AG04449 (cell line): ENCODE measurements around the gene PDE9A.

ENCODE experiments used
- CTCF ChIA-PET: fragments of 350-600 bp; formaldehyde crosslinking; extraction: SDS; loops from one replicate; lab custom pipeline; 2021; ENCODE audit warnings: antibody characterized with exemption; lab: Yijun Ruan, JAX
- POLR2A ChIA-PET: fragments of 400-600, 350-600 bp; formaldehyde crosslinking; extraction: SDS; loops from one replicate; lab custom pipeline; 2020; ENCODE audit warnings: antibody characterized with exemption, inconsistent platforms; lab: Yijun Ruan, JAX
- DNase-seq: peaks from one replicate; pipeline ENCODE4 v3.0.0-alpha.2; 2010; ENCODE audit warnings: low read depth, low spot score
- H3K4me3 ChIP-seq: 2 replicates; pipeline ENCODE4 v1.5.1; 2011; ENCODE audit warnings: low read depth, mild to moderate bottlenecking, control low read depth, low read length
- TF ChIP-seq, protein P1 (sequence below): IDR thresholded peaks from one replicate; pipeline ENCODE4 v1.5.1; 2011; ENCODE audit warnings: mild to moderate bottlenecking, moderate library complexity, low read length, control low read depth, inconsistent platforms; ENCODE audit not compliant: insufficient read depth; ENCODE audit errors: missing control alignments

The PDE9A gene

DNA sequence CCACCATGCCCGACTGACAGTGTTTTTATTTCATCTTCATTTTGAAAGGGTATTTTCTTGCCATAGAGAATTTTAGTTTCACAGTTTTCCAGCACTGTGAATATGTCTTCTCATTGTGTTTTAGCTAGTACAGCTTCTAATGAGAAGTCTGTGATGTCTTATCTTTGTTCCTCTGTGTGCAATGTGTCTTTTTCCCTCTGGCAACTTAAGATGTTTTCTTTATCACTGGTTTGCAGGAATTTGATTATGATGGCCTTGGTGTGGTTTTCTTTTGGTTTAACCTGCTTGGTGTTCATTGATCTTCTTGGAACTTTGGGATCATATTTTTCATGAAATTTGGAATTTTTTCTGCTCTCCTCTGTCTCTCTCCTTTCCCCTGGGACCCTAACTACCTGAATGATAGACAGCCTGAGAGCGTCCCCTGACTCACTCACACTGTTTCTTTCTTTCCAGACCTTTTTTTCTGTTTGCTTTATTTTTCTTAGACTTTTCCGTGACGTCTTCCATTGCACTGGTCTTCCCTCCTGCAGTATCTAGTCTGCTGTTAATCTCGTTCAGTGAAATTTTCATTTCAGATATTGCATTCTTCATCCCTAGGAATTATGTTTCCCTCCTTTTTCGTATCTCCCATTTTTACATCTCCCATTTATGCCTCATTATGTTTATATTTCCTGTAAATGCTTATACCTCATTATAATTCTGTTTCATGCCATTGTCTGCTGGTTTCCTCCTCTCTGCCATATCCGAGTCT lies 48.5 kb downstream of the PDE9A start:
- no peak for DNase-seq
- ChIA-PET CTCF (no interaction called here), POLR2A (no interaction called here)
- TF ChIP-seq, protein P1, sequence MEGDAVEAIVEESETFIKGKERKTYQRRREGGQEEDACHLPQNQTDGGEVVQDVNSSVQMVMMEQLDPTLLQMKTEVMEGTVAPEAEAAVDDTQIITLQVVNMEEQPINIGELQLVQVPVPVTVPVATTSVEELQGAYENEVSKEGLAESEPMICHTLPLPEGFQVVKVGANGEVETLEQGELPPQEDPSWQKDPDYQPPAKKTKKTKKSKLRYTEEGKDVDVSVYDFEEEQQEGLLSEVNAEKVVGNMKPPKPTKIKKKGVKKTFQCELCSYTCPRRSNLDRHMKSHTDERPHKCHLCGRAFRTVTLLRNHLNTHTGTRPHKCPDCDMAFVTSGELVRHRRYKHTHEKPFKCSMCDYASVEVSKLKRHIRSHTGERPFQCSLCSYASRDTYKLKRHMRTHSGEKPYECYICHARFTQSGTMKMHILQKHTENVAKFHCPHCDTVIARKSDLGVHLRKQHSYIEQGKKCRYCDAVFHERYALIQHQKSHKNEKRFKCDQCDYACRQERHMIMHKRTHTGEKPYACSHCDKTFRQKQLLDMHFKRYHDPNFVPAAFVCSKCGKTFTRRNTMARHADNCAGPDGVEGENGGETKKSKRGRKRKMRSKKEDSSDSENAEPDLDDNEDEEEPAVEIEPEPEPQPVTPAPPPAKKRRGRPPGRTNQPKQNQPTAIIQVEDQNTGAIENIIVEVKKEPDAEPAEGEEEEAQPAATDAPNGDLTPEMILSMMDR = no peak
- no peak overlapping the region for H3K4me3 ChIP-seq

DNA sequence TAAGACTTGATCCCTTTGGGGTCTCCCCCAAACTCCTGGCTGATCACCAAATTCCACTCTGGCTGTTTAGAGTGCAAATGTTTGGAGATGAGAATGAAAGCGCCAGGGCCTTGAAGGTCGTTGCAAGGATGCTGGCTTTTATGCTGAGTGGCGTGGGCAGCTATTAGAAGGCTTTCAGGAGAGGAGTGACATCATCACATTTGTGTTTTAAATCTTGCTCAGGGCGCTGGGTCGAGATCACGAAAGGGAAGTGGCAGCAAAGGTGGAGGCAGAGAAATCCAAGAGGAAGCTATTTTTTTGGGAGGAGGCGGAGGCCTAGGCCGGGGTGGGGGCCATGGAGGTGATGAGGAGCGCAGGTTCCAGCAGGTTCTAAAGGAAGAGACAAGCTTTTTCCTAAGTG lies 49.3 kb downstream of the PDE9A start:
- H3K4me3 ChIP-seq = no peak overlapping the region
- ChIA-PET POLR2A (no interaction called here), CTCF (no interaction called here)
- TF ChIP-seq, protein P1 = no peak
- no peak for DNase-seq

DNA sequence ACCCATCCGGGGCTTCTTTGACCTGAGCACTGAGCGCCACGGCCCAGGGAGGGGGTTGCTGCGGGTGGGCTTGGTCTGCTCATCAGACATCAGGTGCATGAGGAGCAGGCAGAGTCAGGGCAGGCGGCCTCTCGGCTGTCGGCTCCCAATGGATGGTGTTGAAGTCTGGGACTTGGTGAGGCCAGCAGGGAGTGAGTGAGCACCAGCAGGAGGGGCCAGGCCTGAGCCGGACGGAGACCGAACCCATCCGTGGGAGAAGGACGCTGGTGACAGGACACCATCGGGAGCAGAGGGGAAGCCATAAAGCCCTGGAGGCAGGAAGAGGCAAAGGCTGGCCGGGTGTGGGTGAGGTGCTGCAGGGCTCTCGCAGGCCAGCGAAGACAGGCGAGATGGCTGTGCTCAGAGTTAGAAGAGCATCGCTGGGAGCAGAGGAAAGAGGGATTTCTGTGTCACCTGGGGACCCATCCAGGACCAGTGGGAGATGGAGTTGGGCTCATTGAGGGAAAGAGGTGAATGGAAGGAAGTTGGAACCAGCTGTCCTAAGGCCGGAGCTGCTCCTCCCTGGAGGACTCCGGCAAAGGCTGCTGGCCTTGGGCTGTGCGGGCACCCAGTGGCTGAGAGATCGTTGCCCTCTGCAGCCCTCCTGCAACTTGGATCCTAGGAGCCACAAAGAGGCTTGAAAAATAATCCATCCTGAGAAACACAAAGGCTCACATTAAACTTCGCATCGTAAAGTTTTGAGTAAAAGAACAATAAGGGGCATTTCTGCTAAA lies 49.9 kb downstream of the PDE9A start:
- TF ChIP-seq, protein P1 = no peak
- CTCF ChIA-PET = no interaction called here

DNA sequence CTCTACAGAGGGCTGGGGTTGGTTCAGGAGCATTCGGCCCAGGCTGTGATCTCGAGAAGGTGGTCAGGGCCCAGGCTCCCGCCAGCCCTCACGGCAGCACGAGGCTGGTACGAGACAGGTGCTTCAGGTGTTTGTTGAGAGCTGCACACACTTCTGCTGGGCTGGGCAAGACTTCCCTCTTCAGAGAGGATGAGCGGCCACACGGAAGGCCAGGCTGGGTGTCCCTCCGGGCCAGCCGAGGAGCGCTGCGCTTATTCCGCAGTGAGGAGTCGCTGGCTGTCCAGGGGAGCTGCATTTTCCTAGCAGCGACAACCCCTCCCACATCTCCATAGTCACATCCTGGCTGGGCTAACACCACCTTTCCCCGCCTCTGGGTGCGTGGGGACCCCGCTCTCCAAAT lies 50.5 kb downstream of the PDE9A start:
- ChIA-PET CTCF (no interaction called here), POLR2A (no interaction called here)

More for the DNA sequence above, 49.9 kb downstream of the PDE9A start:
- no peak for DNase-seq
- POLR2A ChIA-PET = no interaction called here
- no peak overlapping the region for H3K4me3 ChIP-seq

DNA sequence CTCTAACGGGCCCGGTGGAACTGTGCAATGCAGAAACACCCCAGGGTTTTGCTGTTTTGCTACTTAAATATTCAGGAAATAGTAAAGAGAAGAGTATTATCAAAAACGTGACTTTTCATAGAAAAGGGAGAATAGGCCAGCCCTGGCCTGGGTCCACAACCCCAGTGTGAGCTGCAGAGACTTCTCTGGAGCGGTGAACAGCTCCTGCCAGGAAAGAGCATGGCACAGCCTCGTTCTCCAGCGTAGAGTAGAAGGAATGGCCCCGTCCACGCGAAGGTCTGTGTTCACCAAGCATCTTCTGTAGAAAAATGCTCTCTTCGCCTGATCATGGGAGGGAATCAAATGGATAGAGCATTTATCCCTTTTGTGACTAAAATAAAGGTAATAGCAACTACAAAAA lies 51.4 kb downstream of the PDE9A start:
- no peak overlapping the region for H3K4me3 ChIP-seq
- POLR2A ChIA-PET = no interaction called here
- no peak for DNase-seq
- TF ChIP-seq, protein P1 = no peak
- CTCF ChIA-PET = no interaction called here

More for the DNA sequence above, 50.5 kb downstream of the PDE9A start:
- no peak overlapping the region for H3K4me3 ChIP-seq
- TF ChIP-seq, protein P1 = no peak
- DNase-seq = no peak

DNA sequence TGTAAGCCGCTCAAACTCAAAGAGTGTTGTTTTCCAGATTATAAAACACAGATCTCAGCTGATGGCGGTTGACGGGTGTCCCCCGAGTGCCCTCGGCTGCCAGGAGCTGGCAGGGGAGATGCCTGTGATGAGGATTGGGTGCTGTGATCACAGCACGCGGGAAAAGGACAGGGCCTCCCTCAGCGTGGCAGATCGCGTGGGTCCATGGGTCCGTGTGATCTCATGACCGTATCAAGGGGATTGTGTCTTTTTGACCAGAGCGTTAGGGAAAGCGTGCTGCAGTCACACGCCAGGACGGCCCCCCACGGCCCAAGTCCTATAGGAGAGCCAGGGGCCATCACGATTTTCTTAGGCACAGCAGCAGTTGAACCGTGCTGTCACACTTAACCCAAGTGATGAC lies 51.9 kb downstream of the PDE9A start:
- ChIA-PET POLR2A (no interaction called here), CTCF (no interaction called here)

More for the DNA sequence above, 51.9 kb downstream of the PDE9A start:
- H3K4me3 ChIP-seq = no peak overlapping the region
- DNase-seq = no peak
- TF ChIP-seq, protein P1 = no peak
